OCI-LY1 (cell line): ENCODE results near the gene UBE2G1.

Experiments
- CTCF ChIP-seq: fragments of 200-600 bp; sonication (generic), shearing (Covaris generic); IDR thresholded peaks from 2 replicates; pipeline ENCODE4 v1.5.1; 2017; ENCODE audit warnings: mild to moderate bottlenecking, antibody characterized with exemption, low read length, moderate library complexity, mixed read lengths
- EZH2 ChIP-seq: fragments of 200-600 bp; sonication (generic), shearing (Covaris generic); IDR thresholded peaks from 2 replicates; pipeline ENCODE4 v1.8.0; 2017; ENCODE audit warnings: borderline replicate concordance, mixed run types, mild to moderate bottlenecking, antibody characterized with exemption, low read length, moderate library complexity, mixed read lengths

DNA sequence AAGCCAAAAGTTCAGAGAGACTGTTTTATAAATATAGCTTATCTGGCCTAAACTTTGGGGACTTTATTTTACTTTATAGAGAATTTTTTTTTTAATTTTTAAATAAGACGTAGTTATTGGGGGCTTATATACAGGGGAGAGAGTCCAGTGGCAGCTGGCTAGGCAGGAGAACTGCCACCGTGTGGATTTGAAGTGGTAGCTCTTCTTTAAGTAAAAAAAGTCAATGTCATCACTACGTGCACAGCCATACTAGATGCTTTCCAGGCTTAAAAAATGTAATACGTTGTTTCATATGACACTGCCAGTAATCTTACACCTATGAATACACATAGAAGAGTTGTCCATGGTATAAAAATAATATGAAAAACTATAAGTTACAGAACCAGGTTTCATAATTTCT is 70.8 kb downstream of the UBE2G1 start:
- TF ChIP-seq EZH2, result no peak
- TF ChIP-seq CTCF, result no peak
